ENCODE results near the gene RAB8A. TPM values are rescaled to one million over a fixed set of nuclear protein-coding genes. Genes with fewer than 3 reads are reported as not detected.

RAB8A gene
- total RNA-seq, 8 experiments from 2014 or later, result 14.2 to 54.5 (median 42.3) TPM

- Histone ChIP-seq H3K27ac (no peak within 1 kb of the TSS), H3K4me3 (no peak within 1 kb of the TSS), H3K4me1 (replicated peaks in 1 of 2) (no peaks in the 10 kb centered on the region)
- 0 to 100% (median 67%) methylated on average over 1 to 5 of the region's 13 CpGs; no CpG with 5 or more reads in 3 of the 10 experiments for WGBS, 10 experiments
- in situ Hi-C loops (cut with MboI; ENCODE audit: low pct_unique_long_range_greater_than_20kb in 2 of 9, low sequenced_read_pairs in 9 of 9, unreplicated experiment in 9 of 9), result no loop called here
- ATAC-seq (replicated peaks in 6 of 8), result no peak
These were observed 31.9 kb downstream of the RAB8A start, which contains the start of gene HSH2D for GRCh38 chr19:16143399-16144215. Gene HSH2D, plus strand, starts transcription at chr19:16143685. Its CDS starts 5,066 bp downstream, at chr19:16148751.

GRCh38 chr19:16144216-16144581, 32.5 kb downstream of the RAB8A start:
- no peak for ATAC-seq (replicated peaks in 6 of 8)
- H3K4me1 ChIP-seq (replicated peaks in 1 of 2), result no peaks in the 10 kb centered on the region
- no peak overlapping the region for H3K4me3 ChIP-seq
- no peak overlapping the region for H3K27ac ChIP-seq
- WGBS, 10 experiments, result 40% methylated on average over 1 of the region's 1 CpG; no CpG with 5 or more reads in 9 of the 10 experiments
- in situ Hi-C loops (cut with MboI; ENCODE audit: low pct_unique_long_range_greater_than_20kb in 2 of 9, low sequenced_read_pairs in 9 of 9, unreplicated experiment in 9 of 9), result no loop called here

GRCh38 chr19:16146112-16146511, 34.4 kb downstream of the RAB8A start:
- in situ Hi-C loops (cut with MboI; ENCODE audit: low pct_unique_long_range_greater_than_20kb in 2 of 9, low sequenced_read_pairs in 9 of 9, unreplicated experiment in 9 of 9), result no loop called here
- no peak overlapping the region for H3K27ac ChIP-seq
- H3K4me3 ChIP-seq, result no peak overlapping the region
- ATAC-seq (replicated peaks in 6 of 8), result no peak
- WGBS, 10 experiments, result 25 to 82% (median 67%) methylated on average over 1 to 4 of the region's 5 CpGs; no CpG with 5 or more reads in 1 of the 10 experiments
- no peaks in the 10 kb centered on the region for H3K4me1 ChIP-seq (replicated peaks in 1 of 2)

- in situ Hi-C loops (cut with MboI; ENCODE audit: low pct_unique_long_range_greater_than_20kb in 2 of 9, low sequenced_read_pairs in 9 of 9, unreplicated experiment in 9 of 9), result no loop called here
- Histone ChIP-seq H3K4me3 (no peak overlapping the region), H3K27ac (no peak overlapping the region), H3K4me1 (replicated peaks in 1 of 2) (no peaks in the 10 kb centered on the region)
- ATAC-seq (replicated peaks in 6 of 8), result no peak
- 17 to 71% (median 40%) methylated on average over 1 of the region's 8 CpGs; no CpG with 5 or more reads in 7 of the 10 experiments for WGBS, 10 experiments
These were observed 36.9 kb downstream of the RAB8A start for GRCh38 chr19:16148443-16149229.

GRCh38 chr19:16153582-16154336, 42.1 kb downstream of the RAB8A start:
- in situ Hi-C loops (cut with MboI; ENCODE audit: low pct_unique_long_range_greater_than_20kb in 2 of 9, low sequenced_read_pairs in 9 of 9, unreplicated experiment in 9 of 9), result loop anchor here in 1 of 9 experiments (25.0 kb wide), 1 partner anchor 516 kb away; the partner anchor contains the start of gene CYP4F3
- H3K4me1 ChIP-seq (replicated peaks in 1 of 2), result no peaks in the 10 kb centered on the region
- WGBS, 10 experiments, result 39 to 80% (median 43%) methylated on average over 1 to 6 of the region's 11 CpGs; no CpG with 5 or more reads in 5 of the 10 experiments
- ATAC-seq (replicated peaks in 6 of 8), result peak in 1 of 8 experiments; percentile 34
- no peak overlapping the region for H3K27ac ChIP-seq
- H3K4me3 ChIP-seq, result no peak overlapping the region

- in situ Hi-C loops (cut with MboI; ENCODE audit: low pct_unique_long_range_greater_than_20kb in 2 of 9, low sequenced_read_pairs in 9 of 9, unreplicated experiment in 9 of 9), result loop anchor here in 1 of 9 experiments (25.0 kb wide), 1 partner anchor 517 kb away; the partner anchor contains the start of gene CYP4F3
- Histone ChIP-seq H3K4me1 (replicated peaks in 1 of 2) (no peaks in the 10 kb centered on the region), H3K4me3 (no peak overlapping the region), H3K27ac (no peak overlapping the region)
- ATAC-seq (replicated peaks in 6 of 8), result no peak
- WGBS, 10 experiments, result 73 to 100% (median 83%) methylated on average over 1 to 7 of the region's 8 CpGs; no CpG with 5 or more reads in 2 of the 10 experiments
These were observed 42.9 kb downstream of the RAB8A start for GRCh38 chr19:16154557-16154956.

GRCh38 chr19:16155128-16155527, 43.4 kb downstream of the RAB8A start:
- 29 to 90% (median 49%) methylated on average over 1 of the region's 1 CpG; no CpG with 5 or more reads in 6 of the 10 experiments for WGBS, 10 experiments
- in situ Hi-C loops (cut with MboI; ENCODE audit: low pct_unique_long_range_greater_than_20kb in 2 of 9, low sequenced_read_pairs in 9 of 9, unreplicated experiment in 9 of 9), result loop anchor here in 1 of 9 experiments (25.0 kb wide), 1 partner anchor 518 kb away; the partner anchor contains the start of gene CYP4F3
- Histone ChIP-seq H3K4me1 (replicated peaks in 1 of 2) (no peaks in the 10 kb centered on the region), H3K4me3 (no peak overlapping the region), H3K27ac (no peak overlapping the region)
- ATAC-seq (replicated peaks in 6 of 8), result no peak

- ATAC-seq (replicated peaks in 6 of 8), result no peak
- 53 to 100% (median 67%) methylated on average over 1 to 4 of the region's 6 CpGs; no CpG with 5 or more reads in 5 of the 10 experiments for WGBS, 10 experiments
- H3K27ac ChIP-seq, result no peak overlapping the region
- in situ Hi-C loops (cut with MboI; ENCODE audit: low pct_unique_long_range_greater_than_20kb in 2 of 9, low sequenced_read_pairs in 9 of 9, unreplicated experiment in 9 of 9), result loop anchor here in 1 of 9 experiments (25.0 kb wide), 1 partner anchor 520 kb away; the partner anchor contains the start of gene CYP4F3
- no peaks in the 10 kb centered on the region for H3K4me1 ChIP-seq (replicated peaks in 1 of 2)
- H3K4me3 ChIP-seq, result no peak overlapping the region
These were observed 45.2 kb downstream of the RAB8A start for GRCh38 chr19:16156904-16157303.

- H3K27ac ChIP-seq, result no peak overlapping the region
- in situ Hi-C loops (cut with MboI; ENCODE audit: low pct_unique_long_range_greater_than_20kb in 2 of 9, low sequenced_read_pairs in 9 of 9, unreplicated experiment in 9 of 9), result loop anchor here in 1 of 9 experiments (25.0 kb wide), 1 partner anchor 520 kb away; the partner anchor contains the start of gene CYP4F3
- ATAC-seq (replicated peaks in 6 of 8), result no peak
- WGBS, 10 experiments, result 60 to 100% (median 90%) methylated on average over 1 to 5 of the region's 10 CpGs; no CpG with 5 or more reads in 3 of the 10 experiments
- H3K4me3 ChIP-seq, result no peak overlapping the region
- H3K4me1 ChIP-seq (replicated peaks in 1 of 2), result no peaks in the 10 kb centered on the region
These were observed 45.9 kb downstream of the RAB8A start for GRCh38 chr19:16157601-16158000.

- no peak overlapping the region for H3K27ac ChIP-seq
- no peak for ATAC-seq (replicated peaks in 6 of 8)
- WGBS, 10 experiments, result 40 to 87% (median 70%) methylated on average over 1 to 3 of the region's 5 CpGs; no CpG with 5 or more reads in 7 of the 10 experiments
- in situ Hi-C loops (cut with MboI; ENCODE audit: low pct_unique_long_range_greater_than_20kb in 2 of 9, low sequenced_read_pairs in 9 of 9, unreplicated experiment in 9 of 9), result loop anchor here in 1 of 9 experiments (25.0 kb wide), 1 partner anchor 522 kb away; the partner anchor contains the start of gene CYP4F3
- no peaks in the 10 kb centered on the region for H3K4me1 ChIP-seq (replicated peaks in 1 of 2)
- H3K4me3 ChIP-seq, result no peak overlapping the region
These were observed 48.0 kb downstream of the RAB8A start for GRCh38 chr19:16159655-16160054.

GRCh38 chr19:16160445-16160942, 48.8 kb downstream of the RAB8A start:
- no peaks in the 10 kb centered on the region for H3K4me1 ChIP-seq (replicated peaks in 1 of 2)
- in situ Hi-C loops (cut with MboI; ENCODE audit: low pct_unique_long_range_greater_than_20kb in 2 of 9, low sequenced_read_pairs in 9 of 9, unreplicated experiment in 9 of 9), result loop anchor here in 1 of 9 experiments (25.0 kb wide), 1 partner anchor 523 kb away; the partner anchor contains the start of gene CYP4F3
- 0 to 13% methylated on average over 1 to 3 of the region's 6 CpGs; no CpG with 5 or more reads in 8 of the 10 experiments for WGBS, 10 experiments
- no peak for ATAC-seq (replicated peaks in 6 of 8)
- no peak overlapping the region for H3K4me3 ChIP-seq
- H3K27ac ChIP-seq, result no peak overlapping the region
